Neural cell (in vitro differentiated cells): ENCODE measurements around the gene ACSS3. TPM values are rescaled to one million over a fixed set of nuclear protein-coding genes. Genes with fewer than 3 reads are reported as not detected.

ENCODE experiments used
- H2AFZ ChIP-seq: fragments of 200-600, 300-800 bp; sonication (generic), shearing (Covaris generic); 2 replicates; pipeline ENCODE4 v1.6.0; 2014; ENCODE audit warnings: low read depth, mild to moderate bottlenecking, antibody characterized with exemption, low read length, moderate library complexity
- H3F3A ChIP-seq: fragments of 200-600 bp; shearing (Covaris generic); 2 replicates; pipeline ENCODE4 v1.6.1; 2016; ENCODE audit warnings: mild to moderate bottlenecking, moderate library complexity, mixed read lengths, antibody characterized with exemption, low read length; ENCODE audit not compliant: insufficient read depth, poor library complexity, severe bottlenecking
- H3K27ac ChIP-seq: fragments of 200-600, 300-800 bp; sonication (generic), shearing (Covaris generic); 2 replicates; pipeline ENCODE4 v1.5.1; 2014; ENCODE audit warnings: mild to moderate bottlenecking, low read length, moderate library complexity
- H3K27me3 ChIP-seq: fragments of 300-800, 200-600 bp; sonication (generic), shearing (Covaris generic); 2 replicates; pipeline ENCODE4 v1.6.0; 2014; ENCODE audit warnings: mild to moderate bottlenecking, low read depth, low read length, moderate library complexity; ENCODE audit not compliant: insufficient read depth
- H3K36me3 ChIP-seq: fragments of 300-800, 200-600 bp; sonication (generic), shearing (Covaris generic); 2 replicates; pipeline ENCODE4 v1.5.1; 2014; ENCODE audit warnings: mild to moderate bottlenecking, antibody characterized with exemption, low read length, moderate library complexity; ENCODE audit not compliant: insufficient read depth
- H3K4me2 ChIP-seq: fragments of 300-800, 200-600 bp; sonication (generic), shearing (Covaris generic); 2 replicates; pipeline ENCODE4 v1.6.0; 2014; ENCODE audit warnings: mild to moderate bottlenecking, low read length
- H3K4me3 ChIP-seq: fragments of 300-800, 200-600 bp; sonication (generic), shearing (Covaris generic); 2 replicates; pipeline ENCODE4 v1.5.1; 2014; ENCODE audit warnings: mild to moderate bottlenecking, low read length, moderate library complexity
- H3K79me2 ChIP-seq: fragments of 200-600 bp; shearing (Covaris generic); replicated peaks from 2 replicates; pipeline ENCODE4 v1.6.0; 2014; ENCODE audit warnings: mild to moderate bottlenecking, low read length, moderate library complexity; ENCODE audit not compliant: insufficient read depth
- H3K9ac ChIP-seq: fragments of 300-800, 200-600 bp; sonication (generic), shearing (Covaris generic); 2 replicates; pipeline ENCODE4 v1.6.1; 2016; ENCODE audit warnings: mild to moderate bottlenecking, low read length, mixed read lengths
- H3K9me2 ChIP-seq: fragments of 200-600 bp; shearing (Covaris generic); 2 replicates; pipeline ENCODE4 v1.6.1; 2016; ENCODE audit warnings: mild to moderate bottlenecking, low read length, mixed read lengths; ENCODE audit not compliant: insufficient read depth
- H3K9me3 ChIP-seq: fragments of 200-600, 300-800 bp; sonication (generic), shearing (Covaris generic); 2 replicates; pipeline ENCODE4 v1.6.1; 2016; ENCODE audit warnings: mild to moderate bottlenecking, mixed run types, low read length, moderate library complexity, mixed read lengths
- H4K20me1 ChIP-seq: fragments of 200-600 bp; shearing (Covaris generic); 2 replicates; pipeline ENCODE4 v1.6.1; 2016; ENCODE audit warnings: mild to moderate bottlenecking, mixed run types; ENCODE audit not compliant: insufficient read depth
- EP300 ChIP-seq: fragments of 450-650 bp; conservative IDR thresholded peaks from 2 replicates; pipeline ENCODE4 v1.6.1; 2014; ENCODE audit warnings: antibody characterized with exemption, mild to moderate bottlenecking, moderate library complexity; ENCODE audit not compliant: poor library complexity, severe bottlenecking
- EZH2 ChIP-seq: fragments of 200-600, 300-800 bp; shearing (Covaris generic), sonication (generic); IDR thresholded peaks from 2 replicates; pipeline ENCODE4 v1.6.1; 2014; ENCODE audit warnings: antibody characterized with exemption, low read length, borderline replicate concordance, mild to moderate bottlenecking; ENCODE audit not compliant: insufficient read depth, poor library complexity, severe bottlenecking
- MXI1 ChIP-seq: fragments of 450-650 bp; conservative IDR thresholded peaks from 2 replicates; pipeline ENCODE4 v1.6.1; 2014; ENCODE audit warnings: antibody characterized with exemption, mild to moderate bottlenecking; ENCODE audit not compliant: poor library complexity, severe bottlenecking
- POLR2AphosphoS5 ChIP-seq: IDR thresholded peaks from 2 replicates; pipeline ENCODE4 v1.6.1; 2012
- RAD21 ChIP-seq: fragments of 450-650 bp; conservative IDR thresholded peaks from 2 replicates; pipeline ENCODE4 v1.6.1; 2014; ENCODE audit warnings: antibody characterized with exemption, mild to moderate bottlenecking, moderate library complexity
- SMC3 ChIP-seq: fragments of 450-650 bp; conservative IDR thresholded peaks from 2 replicates; pipeline ENCODE4 v1.6.1; 2014; ENCODE audit warnings: antibody characterized with exemption, mild to moderate bottlenecking, moderate library complexity; ENCODE audit not compliant: poor library complexity
- TAF1 ChIP-seq: IDR thresholded peaks from 2 replicates; pipeline ENCODE4 v1.6.1; 2012; ENCODE audit warnings: low read depth
- polyA plus RNA-seq: library from polyadenylated mRNA; depleted of rRNA; stranded (reverse); fragments of >200 nt; gene quantifications from 2 replicates; pipeline ENCODE4 v1.2.3, GENCODE V29; 2014
- TF ChIP-seq, protein P1 (sequence below): fragments of 450-650 bp; IDR thresholded peaks from 2 replicates; pipeline ENCODE4 v1.5.1; 2014; ENCODE audit warnings: antibody characterized with exemption, mild to moderate bottlenecking, moderate library complexity; ENCODE audit not compliant: poor library complexity, severe bottlenecking
- TF ChIP-seq, protein P2 (sequence below): IDR thresholded peaks from 2 replicates; pipeline ENCODE4 v1.6.1; 2012; ENCODE audit warnings: borderline replicate concordance

ACSS3 gene
- polyA plus RNA-seq, 1 donor from 2014 or later: 0.31 TPM

DNA sequence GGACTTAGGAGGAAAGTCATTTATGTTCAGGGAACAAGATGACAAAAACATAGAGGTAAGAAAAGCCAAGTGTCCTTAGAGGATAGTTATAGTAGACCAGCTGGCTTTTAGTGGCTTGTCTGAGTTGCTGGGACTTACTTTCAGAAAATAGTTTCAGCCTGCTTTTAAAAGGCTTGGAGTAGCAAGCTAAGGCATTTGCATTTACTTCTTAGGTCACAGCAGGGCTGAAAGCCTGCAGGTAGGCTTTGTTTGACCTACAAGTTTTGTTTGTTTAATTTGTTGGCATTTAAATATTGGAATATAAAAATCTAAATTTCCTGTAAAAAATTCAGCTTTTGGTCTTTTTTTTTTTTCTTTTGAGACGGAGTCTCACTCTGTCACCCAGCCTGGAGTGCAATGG lies 5.1 kb downstream of the ACSS3 start:
- Histone ChIP-seq H3K4me2 (no peak overlapping the region), H3K27ac (no peak overlapping the region), H4K20me1 (no peaks in the 10 kb centered on the region), H3F3A (no peaks in the 10 kb centered on the region), H3K9me3 (no peaks in the 10 kb centered on the region), H3K27me3 (peaks cover 7% of the 10 kb centered on the region), H3K4me3 (no peak overlapping the region), H3K9ac (no peak overlapping the region), H3K9me2 (no peaks in the 10 kb centered on the region), H3K79me2 (no peaks in the 10 kb centered on the region), H2AFZ (no peak overlapping the region), H3K36me3 (no peaks in the 10 kb centered on the region)
- TF ChIP-seq TAF1: no peak
- no peak for TF ChIP-seq MXI1
- no peak for TF ChIP-seq SMC3
- TF ChIP-seq POLR2AphosphoS5: no peak
- no peak for TF ChIP-seq EZH2
- TF ChIP-seq EP300: no peak
- TF ChIP-seq, protein P1, sequence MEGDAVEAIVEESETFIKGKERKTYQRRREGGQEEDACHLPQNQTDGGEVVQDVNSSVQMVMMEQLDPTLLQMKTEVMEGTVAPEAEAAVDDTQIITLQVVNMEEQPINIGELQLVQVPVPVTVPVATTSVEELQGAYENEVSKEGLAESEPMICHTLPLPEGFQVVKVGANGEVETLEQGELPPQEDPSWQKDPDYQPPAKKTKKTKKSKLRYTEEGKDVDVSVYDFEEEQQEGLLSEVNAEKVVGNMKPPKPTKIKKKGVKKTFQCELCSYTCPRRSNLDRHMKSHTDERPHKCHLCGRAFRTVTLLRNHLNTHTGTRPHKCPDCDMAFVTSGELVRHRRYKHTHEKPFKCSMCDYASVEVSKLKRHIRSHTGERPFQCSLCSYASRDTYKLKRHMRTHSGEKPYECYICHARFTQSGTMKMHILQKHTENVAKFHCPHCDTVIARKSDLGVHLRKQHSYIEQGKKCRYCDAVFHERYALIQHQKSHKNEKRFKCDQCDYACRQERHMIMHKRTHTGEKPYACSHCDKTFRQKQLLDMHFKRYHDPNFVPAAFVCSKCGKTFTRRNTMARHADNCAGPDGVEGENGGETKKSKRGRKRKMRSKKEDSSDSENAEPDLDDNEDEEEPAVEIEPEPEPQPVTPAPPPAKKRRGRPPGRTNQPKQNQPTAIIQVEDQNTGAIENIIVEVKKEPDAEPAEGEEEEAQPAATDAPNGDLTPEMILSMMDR: no peak
- TF ChIP-seq, protein P2, sequence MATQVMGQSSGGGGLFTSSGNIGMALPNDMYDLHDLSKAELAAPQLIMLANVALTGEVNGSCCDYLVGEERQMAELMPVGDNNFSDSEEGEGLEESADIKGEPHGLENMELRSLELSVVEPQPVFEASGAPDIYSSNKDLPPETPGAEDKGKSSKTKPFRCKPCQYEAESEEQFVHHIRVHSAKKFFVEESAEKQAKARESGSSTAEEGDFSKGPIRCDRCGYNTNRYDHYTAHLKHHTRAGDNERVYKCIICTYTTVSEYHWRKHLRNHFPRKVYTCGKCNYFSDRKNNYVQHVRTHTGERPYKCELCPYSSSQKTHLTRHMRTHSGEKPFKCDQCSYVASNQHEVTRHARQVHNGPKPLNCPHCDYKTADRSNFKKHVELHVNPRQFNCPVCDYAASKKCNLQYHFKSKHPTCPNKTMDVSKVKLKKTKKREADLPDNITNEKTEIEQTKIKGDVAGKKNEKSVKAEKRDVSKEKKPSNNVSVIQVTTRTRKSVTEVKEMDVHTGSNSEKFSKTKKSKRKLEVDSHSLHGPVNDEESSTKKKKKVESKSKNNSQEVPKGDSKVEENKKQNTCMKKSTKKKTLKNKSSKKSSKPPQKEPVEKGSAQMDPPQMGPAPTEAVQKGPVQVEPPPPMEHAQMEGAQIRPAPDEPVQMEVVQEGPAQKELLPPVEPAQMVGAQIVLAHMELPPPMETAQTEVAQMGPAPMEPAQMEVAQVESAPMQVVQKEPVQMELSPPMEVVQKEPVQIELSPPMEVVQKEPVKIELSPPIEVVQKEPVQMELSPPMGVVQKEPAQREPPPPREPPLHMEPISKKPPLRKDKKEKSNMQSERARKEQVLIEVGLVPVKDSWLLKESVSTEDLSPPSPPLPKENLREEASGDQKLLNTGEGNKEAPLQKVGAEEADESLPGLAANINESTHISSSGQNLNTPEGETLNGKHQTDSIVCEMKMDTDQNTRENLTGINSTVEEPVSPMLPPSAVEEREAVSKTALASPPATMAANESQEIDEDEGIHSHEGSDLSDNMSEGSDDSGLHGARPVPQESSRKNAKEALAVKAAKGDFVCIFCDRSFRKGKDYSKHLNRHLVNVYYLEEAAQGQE: no peak
- no peak for TF ChIP-seq RAD21

DNA sequence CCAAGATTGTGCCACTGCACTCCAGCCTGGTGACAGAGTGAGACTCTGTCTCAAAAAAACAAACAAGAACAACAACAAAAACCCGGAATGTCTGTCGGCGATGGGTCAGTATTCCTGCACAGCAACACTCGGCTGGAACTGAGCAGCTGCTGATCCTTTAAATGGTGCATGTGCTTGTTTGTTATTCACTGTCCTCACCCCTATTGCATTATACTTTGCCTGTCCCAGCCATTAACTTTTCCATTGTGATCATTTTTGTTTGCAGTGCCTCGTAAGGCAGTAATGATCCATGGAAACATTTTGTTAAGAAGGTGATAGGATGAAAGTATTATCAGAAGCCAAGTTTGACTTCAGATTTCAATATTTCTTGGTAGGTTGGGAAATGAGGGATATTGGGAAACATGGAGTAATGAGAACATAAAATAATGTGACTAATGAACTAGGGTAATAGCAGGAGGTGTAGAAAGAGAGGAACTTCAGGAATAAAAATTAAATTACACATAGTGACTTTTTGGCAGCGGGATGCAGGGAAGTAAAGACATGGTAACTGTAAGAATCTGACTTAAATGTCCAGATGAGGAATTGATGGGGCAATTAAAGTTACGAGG lies 6.1 kb downstream of the ACSS3 start:
- Histone ChIP-seq H3K9ac (no peak overlapping the region), H3K4me3 (no peak overlapping the region), H3K9me3 (no peaks in the 10 kb centered on the region), H3K27ac (no peak overlapping the region), H3F3A (no peaks in the 10 kb centered on the region), H3K27me3 (no peaks in the 10 kb centered on the region), H3K79me2 (no peaks in the 10 kb centered on the region), H3K36me3 (no peaks in the 10 kb centered on the region), H4K20me1 (no peaks in the 10 kb centered on the region), H3K9me2 (no peaks in the 10 kb centered on the region), H2AFZ (no peak overlapping the region), H3K4me2 (no peak overlapping the region)
- TF ChIP-seq MXI1 (no peak), EP300 (no peak), POLR2AphosphoS5 (no peak), TAF1 (no peak), SMC3 (no peak), EZH2 (no peak)
- TF ChIP-seq, protein P2: no peak
